H1 (cell line): Measurements from ENCODE around the gene SHC3. TPM values are rescaled to one million over a fixed set of nuclear protein-coding genes. Genes with fewer than 3 reads are reported as not detected.

Source experiments
- CTCF ChIA-PET: fragments of 300-600 bp; sonication (Branson Sonifier 250); formaldehyde crosslinking; loops from one replicate; lab custom pipeline; 2021; ENCODE audit not compliant: partially characterized antibody; lab: Charles Lee
- POLR2A ChIA-PET: fragments of 300-600 bp; sonication (Branson Sonifier 250); formaldehyde crosslinking; loops from one replicate; lab custom pipeline; 2021; ENCODE audit warnings: inconsistent platforms; ENCODE audit not compliant: partially characterized antibody; lab: Charles Lee
- DNase-seq, 2 experiments: peaks; one replicate each; pipeline versions ENCODE4 v3.0.0 to v3.0.0-alpha.2; 2010 to 2022; ENCODE audit warnings: low spot score in 2 of 2, low read depth in 1 of 2, mixed read lengths in 1 of 2
- FAIRE-seq: peaks from 2 replicates; lab custom pipeline; 2011; peaks lifted over from hg19 to GRCh38; lab: Jason Lieb, UNC
- H2AFZ ChIP-seq: 2 replicates; pipeline ENCODE4 v1.8.1; 2012; ENCODE audit warnings: low read length, inconsistent platforms
- H2AK5ac ChIP-seq: 2 replicates; pipeline ENCODE4 v1.6.1; 2013; ENCODE audit warnings: low read depth, low read length
- H2BK120ac ChIP-seq: replicated peaks from 2 replicates; pipeline ENCODE3; 2013; ENCODE audit warnings: low read depth, low read length, inconsistent platforms
- H2BK12ac ChIP-seq: 2 replicates; pipeline ENCODE4 v1.6.1; 2013; ENCODE audit warnings: low read depth, low read length
- H2BK15ac ChIP-seq: 2 replicates; pipeline ENCODE4 v1.6.1; 2013; ENCODE audit warnings: low read length
- H2BK20ac ChIP-seq: 2 replicates; pipeline ENCODE4 v1.6.1; 2013; ENCODE audit warnings: low read length
- H2BK5ac ChIP-seq: 2 replicates; pipeline ENCODE4 v1.6.1; 2013; ENCODE audit warnings: low read depth, low read length
- H3K14ac ChIP-seq: 2 replicates; pipeline ENCODE4 v1.6.1; 2013; ENCODE audit warnings: inconsistent platforms; ENCODE audit not compliant: insufficient read length
- H3K18ac ChIP-seq: 2 replicates; pipeline ENCODE4 v1.6.1; 2013; ENCODE audit warnings: low read length; ENCODE audit errors: extremely low read depth
- H3K23ac ChIP-seq: 2 replicates; pipeline ENCODE4 v1.6.1; 2013; ENCODE audit warnings: inconsistent platforms; ENCODE audit not compliant: insufficient read length
- H3K23me2 ChIP-seq: 2 replicates; pipeline ENCODE4 v1.6.1; 2013; ENCODE audit warnings: low read depth, low read length
- H3K27ac ChIP-seq: 2 replicates; pipeline ENCODE4 v1.6.1; 2011; ENCODE audit warnings: low read depth, low read length, inconsistent platforms
- H3K27me3 ChIP-seq, 4 experiments: replicated peaks in 1 of 4; 1 replicate in 1 of 4; 2 replicates in 3 of 4; pipeline versions ENCODE4 v1.6.1 to v1.8.1; 2011 to 2013; ENCODE audit warnings: low read length in 3 of 4, mild to moderate bottlenecking in 3 of 4, inconsistent platforms in 2 of 4, mixed read lengths in 2 of 4, moderate library complexity in 1 of 4; ENCODE audit not compliant: control insufficient read depth in 3 of 4, insufficient read depth in 3 of 4; ENCODE audit errors: extremely low read depth in 1 of 4
- H3K36me3 ChIP-seq, 4 experiments: 2 replicates each; pipeline versions ENCODE4 v1.6.1 to v1.8.1; 2011 to 2013; ENCODE audit warnings: mild to moderate bottlenecking in 4 of 4, low read length in 3 of 4, moderate library complexity in 2 of 4, control low read depth in 1 of 4, inconsistent platforms in 1 of 4; ENCODE audit not compliant: insufficient read depth in 4 of 4, control insufficient read depth in 2 of 4
- H3K4ac ChIP-seq: replicated peaks from 2 replicates; pipeline ENCODE3; 2013; ENCODE audit warnings: low read length, low read depth, mixed read lengths, inconsistent platforms; ENCODE audit not compliant: insufficient read length
- H3K4me1 ChIP-seq, 4 experiments: replicated peaks in 1 of 4; 1 replicate in 1 of 4; 2 replicates in 3 of 4; pipeline versions ENCODE4 v1.6.1 to v1.8.1; 2011 to 2013; ENCODE audit warnings: low read length in 3 of 4, inconsistent platforms in 2 of 4, mixed read lengths in 1 of 4; ENCODE audit not compliant: insufficient read depth in 4 of 4, control insufficient read depth in 3 of 4
- H3K4me2 ChIP-seq, 2 experiments: 2 replicates each; pipeline versions ENCODE4 v1.6.1 to v1.8.1; 2011 to 2013; ENCODE audit warnings: low read depth in 2 of 2, low read length in 2 of 2, control low read depth in 1 of 2, inconsistent platforms in 1 of 2, mild to moderate bottlenecking in 1 of 2; ENCODE audit not compliant: insufficient read depth in 1 of 2
- H3K4me3 ChIP-seq, 4 experiments: fragments of 200-600, 300-600 bp in 1 of 4; sonication (generic), shearing (Covaris generic), sonication (Bioruptor Twin) in 1 of 4; 2 replicates each; pipeline versions ENCODE4 v1.5.1 to v1.8.1; 2011 to 2016; ENCODE audit warnings: low read length in 4 of 4, low read depth in 3 of 4, control low read depth in 2 of 4, inconsistent platforms in 2 of 4, mild to moderate bottlenecking in 2 of 4, mixed read lengths in 1 of 4, moderate library complexity in 1 of 4; ENCODE audit not compliant: insufficient read depth in 2 of 4; ENCODE audit errors: extremely low read depth in 1 of 4
- H3K56ac ChIP-seq: replicated peaks from 2 replicates; pipeline ENCODE3; 2013; ENCODE audit warnings: low read depth, mild to moderate bottlenecking, mixed read lengths, low read length, inconsistent platforms; ENCODE audit not compliant: insufficient read length
- H3K79me1 ChIP-seq: 2 replicates; pipeline ENCODE4 v1.6.1; 2013; ENCODE audit warnings: low read depth, low read length, control low read depth
- H3K79me2 ChIP-seq, 2 experiments: 2 replicates each; pipeline versions ENCODE4 v1.6.1 to v1.8.1; 2012 to 2013; ENCODE audit warnings: low read length in 2 of 2, mild to moderate bottlenecking in 2 of 2, inconsistent platforms in 1 of 2; ENCODE audit not compliant: insufficient read depth in 2 of 2, control insufficient read depth in 1 of 2
- H3K9ac ChIP-seq, 4 experiments: replicated peaks in 1 of 4; 1 replicate in 1 of 4; 2 replicates in 3 of 4; pipeline versions ENCODE4 v1.6.1 to v1.8.1; 2011 to 2013; ENCODE audit warnings: low read depth in 3 of 4, low read length in 3 of 4, control low read depth in 2 of 4, mild to moderate bottlenecking in 2 of 4, moderate library complexity in 2 of 4, inconsistent platforms in 1 of 4; ENCODE audit errors: extremely low read depth in 1 of 4
- H3K9me3 ChIP-seq, 2 experiments: 2 replicates each; pipeline versions ENCODE4 v1.6.1 to v1.8.1; 2012 to 2013; ENCODE audit warnings: mild to moderate bottlenecking in 2 of 2, moderate library complexity in 2 of 2, control low read depth in 1 of 2, inconsistent platforms in 1 of 2, low read depth in 1 of 2, low read length in 1 of 2, mixed read lengths in 1 of 2; ENCODE audit not compliant: insufficient read depth in 2 of 2
- H4K20me1 ChIP-seq, 2 experiments: replicated peaks in 1 of 2; 2 replicates each; pipeline versions ENCODE3 to v1.8.1; 2011 to 2013; ENCODE audit warnings: inconsistent platforms in 2 of 2, low read length in 2 of 2, mild to moderate bottlenecking in 1 of 2; ENCODE audit not compliant: insufficient read depth in 2 of 2, control insufficient read depth in 1 of 2
- H4K5ac ChIP-seq: 2 replicates; pipeline ENCODE4 v1.6.1; 2013; ENCODE audit warnings: low read length, low read depth, mixed read lengths, inconsistent platforms; ENCODE audit not compliant: insufficient read length
- H4K8ac ChIP-seq: 2 replicates; pipeline ENCODE4 v1.8.0; 2013; ENCODE audit warnings: mild to moderate bottlenecking, moderate library complexity, low read length, inconsistent platforms; ENCODE audit not compliant: insufficient read depth; ENCODE audit errors: extremely low read depth
- H4K91ac ChIP-seq: replicated peaks from 2 replicates; pipeline ENCODE3; 2013; ENCODE audit warnings: low read length, mixed read lengths, inconsistent platforms; ENCODE audit not compliant: insufficient read length
- BACH1 ChIP-seq: IDR thresholded peaks from 2 replicates; pipeline ENCODE4 v1.6.1; 2012; ENCODE audit warnings: low read length, improper control_type of control experiment
- FOSL1 ChIP-seq: IDR thresholded peaks from 2 replicates; pipeline ENCODE4 v1.6.1; 2011; ENCODE audit warnings: mild to moderate bottlenecking, low read depth, low read length, moderate library complexity; ENCODE audit not compliant: insufficient read depth
- RAD21 ChIP-seq, 2 experiments: IDR thresholded peaks in 1 of 2; conservative IDR thresholded peaks in 1 of 2; 2 replicates each; pipeline ENCODE4 v1.6.1; 2011; ENCODE audit warnings: low read depth in 2 of 2, low read length in 2 of 2, improper control_type of control experiment in 1 of 2, inconsistent platforms in 1 of 2, mild to moderate bottlenecking in 1 of 2, moderate library complexity in 1 of 2
- SP4 ChIP-seq: IDR thresholded peaks from 2 replicates; pipeline ENCODE4 v1.6.1; 2012; ENCODE audit warnings: low read length, inconsistent platforms
- YY1 ChIP-seq: IDR thresholded peaks from 2 replicates; pipeline ENCODE4 v1.6.1; 2011; ENCODE audit warnings: low read depth, mild to moderate bottlenecking, low read length
- WGBS, 2 experiments: shearing (Covaris generic) in 1 of 2; methylation state at CpG; one replicate each; pipeline versions ENCODE4 v1.1.6 to v1.1.7; 2013 to 2015; ENCODE audit warnings: low lambda C conversion rate in 2 of 2, mixed read lengths in 2 of 2, inconsistent platforms in 1 of 2, low coverage in 1 of 2, missing lambda C conversion rate in 1 of 2; ENCODE audit not compliant: insufficient replicate concordance in 2 of 2, insufficient coverage in 1 of 2, insufficient read length in 1 of 2; ENCODE audit errors: extremely low coverage in 1 of 2, missing lambda C conversion rate in 1 of 2; 5-methylcytosine and 5-hydroxymethylcytosine counted together
- polyA plus RNA-seq, 7 experiments: library from polyadenylated mRNA; depleted of rRNA in 3 of 7; stranded (reverse) in 5 of 7; unstranded in 2 of 7; fragments of >200 nt in 5 of 7; fragments of 200-250 nt in 2 of 7; gene quantifications; 1 replicate in 5 of 7; 2 replicates in 1 of 7; 4 replicates in 1 of 7; pipeline versions ENCODE4 v1.2.1 to v1.2.3, GENCODE V29; 2011 to 2013; ENCODE audit warnings: missing spikeins in 2 of 7, mixed read lengths in 2 of 7
- total RNA-seq: library from RNA; stranded (reverse); fragmentation: NEBNext Ultra II Directional; extraction: Animal tissue kit (Norgen Biotek cat#: 25700); gene quantifications from 2 replicates; pipeline ENCODE4 v1.2.1, GENCODE V29; 2021
- TF ChIP-seq, protein P1 (sequence below), 3 experiments: IDR thresholded peaks; 1 replicate in 2 of 3; 2 replicates in 1 of 3; pipeline versions ENCODE4 v1.5.1 to v1.6.1; 2011; ENCODE audit warnings: low read length in 3 of 3, mild to moderate bottlenecking in 3 of 3, inconsistent platforms in 2 of 3, low read depth in 1 of 3, moderate library complexity in 1 of 3; ENCODE audit not compliant: insufficient read depth in 1 of 3; ENCODE audit errors: control extremely low read depth in 1 of 3

Gene SHC3
- total and polyA plus RNA-seq, 2 of the 8 experiments (the other 6 are each of a cell fraction or from before 2014, with no cell fraction given), result 1.4 to 7.1 TPM

DNA sequence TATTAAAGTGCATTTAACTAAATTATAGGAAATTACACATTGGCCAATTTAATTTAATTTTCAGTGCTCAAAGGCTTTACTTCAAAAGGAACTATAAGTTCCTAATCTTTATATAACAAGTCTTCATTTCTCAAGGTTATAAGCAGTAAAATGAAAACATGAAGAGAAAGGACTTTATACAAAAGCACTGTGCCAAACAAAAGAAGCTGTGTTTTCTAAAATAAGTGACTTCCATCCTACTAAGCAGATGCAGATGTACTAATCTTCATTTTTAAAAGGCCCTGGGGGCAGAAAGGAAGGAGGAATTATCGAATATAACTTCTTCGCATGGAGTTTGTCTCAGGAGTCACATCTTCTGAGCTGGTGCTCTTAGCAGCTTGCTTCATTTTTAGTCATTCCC is 81.4 kb downstream of the SHC3 start:
- no peak overlapping the region for H2BK5ac ChIP-seq
- 95% methylated on average over 2 of the region's 2 CpGs; no CpG with 5 or more reads in 1 of the 2 experiments for WGBS, 2 experiments
- POLR2A ChIA-PET, result no interaction called here

More for the DNA sequence above, 81.4 kb downstream of the SHC3 start:
- H3K9ac ChIP-seq, result no peak overlapping the region
- H2AK5ac ChIP-seq, result no peak overlapping the region
- no peak overlapping the region for H3K4ac ChIP-seq
- H3K23ac ChIP-seq, result no peak overlapping the region
- no peak overlapping the region for H3K18ac ChIP-seq
- H4K8ac ChIP-seq, result no peak overlapping the region
- no peaks in the 10 kb centered on the region; the same call in 1 of the 2 replicates for H3K23me2 ChIP-seq
- H2AFZ ChIP-seq, result no peak overlapping the region
- no peak overlapping the region for H3K27ac ChIP-seq
- no peak overlapping the region for H3K56ac ChIP-seq
- CTCF ChIA-PET, result no interaction called here
- FAIRE-seq (no peak), DNase-seq (no peak)
- H4K91ac ChIP-seq, result no peak overlapping the region
- no peaks in the 10 kb centered on the region for H3K79me1 ChIP-seq
- no peak overlapping the region for H2BK12ac ChIP-seq
- no peak overlapping the region for H3K4me2 ChIP-seq
- no peaks in the 10 kb centered on the region for H3K36me3 ChIP-seq
- no peak overlapping the region for H4K5ac ChIP-seq
- H3K14ac ChIP-seq, result no peak overlapping the region
- TF ChIP-seq, protein P1, sequence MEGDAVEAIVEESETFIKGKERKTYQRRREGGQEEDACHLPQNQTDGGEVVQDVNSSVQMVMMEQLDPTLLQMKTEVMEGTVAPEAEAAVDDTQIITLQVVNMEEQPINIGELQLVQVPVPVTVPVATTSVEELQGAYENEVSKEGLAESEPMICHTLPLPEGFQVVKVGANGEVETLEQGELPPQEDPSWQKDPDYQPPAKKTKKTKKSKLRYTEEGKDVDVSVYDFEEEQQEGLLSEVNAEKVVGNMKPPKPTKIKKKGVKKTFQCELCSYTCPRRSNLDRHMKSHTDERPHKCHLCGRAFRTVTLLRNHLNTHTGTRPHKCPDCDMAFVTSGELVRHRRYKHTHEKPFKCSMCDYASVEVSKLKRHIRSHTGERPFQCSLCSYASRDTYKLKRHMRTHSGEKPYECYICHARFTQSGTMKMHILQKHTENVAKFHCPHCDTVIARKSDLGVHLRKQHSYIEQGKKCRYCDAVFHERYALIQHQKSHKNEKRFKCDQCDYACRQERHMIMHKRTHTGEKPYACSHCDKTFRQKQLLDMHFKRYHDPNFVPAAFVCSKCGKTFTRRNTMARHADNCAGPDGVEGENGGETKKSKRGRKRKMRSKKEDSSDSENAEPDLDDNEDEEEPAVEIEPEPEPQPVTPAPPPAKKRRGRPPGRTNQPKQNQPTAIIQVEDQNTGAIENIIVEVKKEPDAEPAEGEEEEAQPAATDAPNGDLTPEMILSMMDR (IDR thresholded peaks at IDR 0.05; ENCODE audit: control extremely low read depth in 1 of 3, insufficient read depth in 1 of 3, low read depth in 1 of 3, low read length in 3 of 3), result no peak
- no peak for TF ChIP-seq SP4
- TF ChIP-seq YY1, result no peak
- TF ChIP-seq BACH1, result no peak
- no peak for TF ChIP-seq RAD21 (IDR thresholded peaks at IDR 0.05 in 1 of 2, conservative IDR thresholded peaks at IDR 0.05 in 1 of 2; ENCODE audit: low read depth in 2 of 2, low read length in 2 of 2)
- TF ChIP-seq FOSL1, result no peak
- no peak overlapping the region for H2BK20ac ChIP-seq
- no peaks in the 10 kb centered on the region for H3K79me2 ChIP-seq
- H3K4me3 ChIP-seq, result no peak overlapping the region
- H3K4me1 ChIP-seq, result no peaks in the 10 kb centered on the region
- H4K20me1 ChIP-seq, result no peaks in the 10 kb centered on the region
- no peak overlapping the region for H2BK15ac ChIP-seq
- no peak overlapping the region for H2BK120ac ChIP-seq
- no peaks in the 10 kb centered on the region for H3K27me3 ChIP-seq
- no peaks in the 10 kb centered on the region for H3K9me3 ChIP-seq
